IMR-90 (cell line): ENCODE results near the gene RORB. TPM values are rescaled to one million over a fixed set of nuclear protein-coding genes. Genes with fewer than 3 reads are reported as not detected.

Experiments
- ATAC-seq: fragments of 200-7000 bp; cut with Tn5 transposase; 2 replicates; pipeline ENCODE4 v1.9.1; 2020; ENCODE audit warnings: low read depth, mild to moderate bottlenecking, moderate library complexity
- BruUV-seq: library from RNA; stranded (reverse); fragments of 400-500 nt; replicated peaks from 2 replicates; lab custom pipeline; 2021; lab: Mats Ljungman, UMichigan
- CTCF ChIA-PET: fragments of 300-600 bp; formaldehyde crosslinking; extraction: SDS; loops from one replicate; lab custom pipeline; 2021; ENCODE audit warnings: antibody characterized with exemption; lab: Yijun Ruan, JAX
- POLR2A ChIA-PET: fragments of 300-600 bp; sonication (Branson Sonifier 250); formaldehyde crosslinking; loops from one replicate; lab custom pipeline; 2022; ENCODE audit warnings: antibody characterized with exemption; ENCODE audit not compliant: unreplicated experiment; lab: Charles Lee
- DNase-seq: peaks from one replicate; pipeline ENCODE4 v3.0.0; 2013
- H2AFZ ChIP-seq: replicated peaks from 2 replicates; pipeline ENCODE3; 2013; ENCODE audit warnings: low read length, mild to moderate bottlenecking; ENCODE audit not compliant: poor library complexity
- H2AK5ac ChIP-seq: 2 replicates; pipeline ENCODE4 v1.6.1; 2013; ENCODE audit warnings: low read depth, low read length, inconsistent platforms
- H2AK9ac ChIP-seq: replicated peaks from 2 replicates; pipeline ENCODE3; 2013; ENCODE audit warnings: mild to moderate bottlenecking, low read depth, low read length, moderate library complexity; ENCODE audit not compliant: poor library complexity
- H2BK120ac ChIP-seq: 2 replicates; pipeline ENCODE4 v1.6.1; 2013; ENCODE audit warnings: low read depth, low read length, inconsistent platforms
- H2BK15ac ChIP-seq: 3 replicates; pipeline ENCODE4 v1.6.1; 2013; ENCODE audit warnings: low read depth, low read length, inconsistent platforms
- H2BK20ac ChIP-seq: 2 replicates; pipeline ENCODE4 v1.6.1; 2013; ENCODE audit warnings: low read depth, mild to moderate bottlenecking, inconsistent platforms, low read length, moderate library complexity
- H2BK5ac ChIP-seq: 2 replicates; pipeline ENCODE4 v1.6.1; 2013; ENCODE audit warnings: mild to moderate bottlenecking, low read depth, low read length, inconsistent platforms; ENCODE audit not compliant: poor library complexity, severe bottlenecking
- H3K14ac ChIP-seq: replicated peaks from 2 replicates; pipeline ENCODE4 v1.6.1; 2013; ENCODE audit warnings: low read depth, low read length, inconsistent platforms
- H3K18ac ChIP-seq: 2 replicates; pipeline ENCODE4 v1.6.1; 2013; ENCODE audit warnings: low read depth, low read length, control low read depth
- H3K23ac ChIP-seq: 2 replicates; pipeline ENCODE4 v1.6.1; 2013; ENCODE audit warnings: low read depth, low read length, inconsistent platforms
- H3K27ac ChIP-seq: 2 replicates; pipeline ENCODE4 v1.5.1; 2013; ENCODE audit warnings: mild to moderate bottlenecking, control low read depth, low read length; ENCODE audit not compliant: insufficient read depth
- H3K27me3 ChIP-seq: 2 replicates; pipeline ENCODE4 v1.6.1; 2013; ENCODE audit warnings: low read length; ENCODE audit not compliant: control insufficient read depth, insufficient read depth
- H3K36me3 ChIP-seq: 2 replicates; pipeline ENCODE4 v1.6.1; 2013; ENCODE audit warnings: low read length, mixed read lengths; ENCODE audit not compliant: control insufficient read depth, insufficient read depth
- H3K4ac ChIP-seq: 2 replicates; pipeline ENCODE4 v1.6.1; 2013; ENCODE audit warnings: low read depth, low read length, inconsistent platforms
- H3K4me1 ChIP-seq: 2 replicates; pipeline ENCODE4 v1.6.1; 2013; ENCODE audit warnings: low read length, mixed read lengths; ENCODE audit not compliant: control insufficient read depth, insufficient read depth
- H3K4me2 ChIP-seq: 2 replicates; pipeline ENCODE4 v1.6.1; 2013; ENCODE audit warnings: low read depth, mild to moderate bottlenecking, control low read depth, low read length, moderate library complexity
- H3K4me3 ChIP-seq: 2 replicates; pipeline ENCODE4 v1.5.1; 2013; ENCODE audit warnings: low read depth, mild to moderate bottlenecking, control low read depth, low read length, moderate library complexity; ENCODE audit not compliant: insufficient read depth
- H3K56ac ChIP-seq: 2 replicates; pipeline ENCODE4 v1.6.1; 2013; ENCODE audit warnings: low read length, inconsistent platforms; ENCODE audit not compliant: insufficient read depth; ENCODE audit errors: extremely low read depth
- H3K79me1 ChIP-seq, 2 experiments: 2 replicates each; pipeline ENCODE4 v1.6.1; 2013; ENCODE audit warnings: low read length in 2 of 2, inconsistent platforms in 1 of 2, low read depth in 1 of 2
- H3K9ac ChIP-seq: 2 replicates; pipeline ENCODE4 v1.6.1; 2013; ENCODE audit warnings: low read depth, low read length, control low read depth
- H3K9me1 ChIP-seq: 2 replicates; pipeline ENCODE4 v1.6.1; 2013; ENCODE audit warnings: low read length, inconsistent platforms; ENCODE audit not compliant: insufficient read depth
- H3K9me3 ChIP-seq: 2 replicates; pipeline ENCODE4 v1.6.1; 2013; ENCODE audit warnings: low read length; ENCODE audit not compliant: control insufficient read depth, insufficient read depth
- H4K20me1 ChIP-seq: 2 replicates; pipeline ENCODE4 v1.6.1; 2013; ENCODE audit warnings: low read length, inconsistent platforms; ENCODE audit not compliant: insufficient read depth
- H4K5ac ChIP-seq: 2 replicates; pipeline ENCODE4 v1.6.1; 2013; ENCODE audit warnings: mild to moderate bottlenecking, low read depth, low read length, control low read depth
- H4K8ac ChIP-seq, 2 experiments: 2 replicates each; pipeline ENCODE4 v1.6.1; 2013; ENCODE audit warnings: low read depth in 2 of 2, low read length in 2 of 2, control low read depth in 1 of 2, inconsistent platforms in 1 of 2
- H4K91ac ChIP-seq: 2 replicates; pipeline ENCODE4 v1.6.1; 2013; ENCODE audit warnings: low read depth, low read length, inconsistent platforms; ENCODE audit not compliant: insufficient read depth
- CEBPB ChIP-seq: IDR thresholded peaks from 2 replicates; pipeline ENCODE4 v1.6.1; 2012; ENCODE audit warnings: low read depth, low read length, improper control_type of control experiment
- CTCF ChIP-seq: conservative IDR thresholded peaks from 2 replicates; pipeline ENCODE4 v1.5.1; 2012; ENCODE audit warnings: mild to moderate bottlenecking, low read depth, low read length, improper control_type of control experiment
- ELK1 ChIP-seq: fragments of 150-350 bp; IDR thresholded peaks from 2 replicates; pipeline ENCODE4 v1.6.1; 2016; ENCODE audit warnings: low read depth, mild to moderate bottlenecking, low read length, moderate library complexity, borderline replicate concordance
- FOS ChIP-seq: fragments of 150-350 bp; IDR thresholded peaks from 2 replicates; pipeline ENCODE4 v1.6.1; 2016; ENCODE audit warnings: low read depth, low read length
- MAZ ChIP-seq: IDR thresholded peaks from 2 replicates; pipeline ENCODE4 v1.6.1; 2012; ENCODE audit warnings: low read depth, mild to moderate bottlenecking, low read length, improper control_type of control experiment, moderate library complexity, borderline replicate concordance
- MXI1 ChIP-seq: IDR thresholded peaks from 2 replicates; pipeline ENCODE4 v1.6.1; 2012; ENCODE audit warnings: low read depth, mild to moderate bottlenecking, low read length, moderate library complexity, borderline replicate concordance
- NFE2L2 ChIP-seq: fragments of 150-350 bp; IDR thresholded peaks from 2 replicates; pipeline ENCODE4 v1.6.1; 2016; ENCODE audit warnings: low read depth, mild to moderate bottlenecking, low read length
- POLR2A ChIP-seq: IDR thresholded peaks from 2 replicates; pipeline ENCODE4 v1.6.1; 2012; ENCODE audit warnings: mild to moderate bottlenecking, low read depth, low read length
- RAD21 ChIP-seq: IDR thresholded peaks from 2 replicates; pipeline ENCODE4 v1.6.1; 2012; ENCODE audit warnings: low read length, improper control_type of control experiment
- RCOR1 ChIP-seq: IDR thresholded peaks from 2 replicates; pipeline ENCODE4 v1.6.1; 2012; ENCODE audit warnings: mild to moderate bottlenecking, low read length, improper control_type of control experiment; ENCODE audit not compliant: insufficient replicate concordance
- SMC3 ChIP-seq: fragments of 150-350 bp; IDR thresholded peaks from 2 replicates; pipeline ENCODE4 v1.6.1; 2016; ENCODE audit warnings: low read depth, mild to moderate bottlenecking, antibody characterized with exemption, low read length, moderate library complexity
- WGBS, 2 experiments: methylation state at CpG; one replicate each; pipeline versions ENCODE4 v1.1.5 to v1.1.7; 2013; ENCODE audit warnings: missing lambda C conversion rate in 2 of 2; ENCODE audit not compliant: insufficient read length in 1 of 2; ENCODE audit errors: extremely low coverage in 2 of 2; 5-methylcytosine and 5-hydroxymethylcytosine counted together
- dilution Hi-C: fragments of 300-500 bp; cut with HindIII; formaldehyde crosslinking; loops from one replicate; pipeline ENCODE4 v1.14.3; 2018; ENCODE audit warnings: low sequenced_read_pairs; ENCODE audit not compliant: unreplicated experiment
- in situ Hi-C: fragments of 300-500 bp; cut with MboI; formaldehyde crosslinking; loops from 3 replicates; pipeline ENCODE4 v1.14.3; 2019; ENCODE audit warnings: low sequenced_read_pairs, inconsistent platforms, mixed read lengths
- intact Hi-C: fragments of 100-400 bp; cut with micrococcal nuclease; formaldehyde crosslinking; loops from 2 replicates; pipeline ENCODE4 v1.10.0; 2022
- polyA plus RNA-seq, 3 experiments: library from polyadenylated mRNA; depleted of rRNA; stranded (reverse); fragments of >200 nt; gene quantifications; 2 replicates each; pipeline ENCODE4 v1.2.3, GENCODE V29; 2012; ENCODE audit warnings: low replicate concordance in 1 of 3
- total RNA-seq: library from RNA; depleted of rRNA; stranded (reverse); fragments of >200 nt; gene quantifications from 2 replicates; pipeline ENCODE4 v1.2.3, GENCODE V29; 2012

Gene RORB
- total and polyA plus RNA-seq, 2 of the 4 experiments (the other 2 are of a cell fraction), result not detected

- no peak for ATAC-seq
- DNase-seq, result no peak
- no peak overlapping the region for H4K91ac ChIP-seq
- POLR2A ChIA-PET, result no interaction called here
- in situ Hi-C loops (no loop called here), dilution Hi-C loops (no loop called here), intact Hi-C loops (no loop called here)
- no peak overlapping the region for H3K18ac ChIP-seq
- no peaks in the 10 kb centered on the region for H3K27me3 ChIP-seq
- CTCF ChIA-PET, result no interaction called here
- no peak overlapping the region for H3K4me2 ChIP-seq
- no TSS peak for BruUV-seq
- no peaks in the 10 kb centered on the region for H3K4me1 ChIP-seq
- no peak overlapping the region for H3K56ac ChIP-seq
- no peak overlapping the region for H4K5ac ChIP-seq
- no peak overlapping the region for H2AK9ac ChIP-seq
- H2BK120ac ChIP-seq, result no peak overlapping the region
- H3K9me3 ChIP-seq, result no peaks in the 10 kb centered on the region
- no peak overlapping the region for H3K23ac ChIP-seq
- 8% methylated on average over 2 of the region's 3 CpGs; no CpG with 5 or more reads in 1 of the 2 experiments for WGBS, 2 experiments
- H3K4ac ChIP-seq, result no peak overlapping the region
- H3K9me1 ChIP-seq, result no peaks in the 10 kb centered on the region
- H2AK5ac ChIP-seq, result no peak overlapping the region
- H2BK15ac ChIP-seq, result no peak overlapping the region
- H3K27ac ChIP-seq, result no peak overlapping the region
- H3K79me1 ChIP-seq, result no peaks in the 10 kb centered on the region
- no peaks in the 10 kb centered on the region for H4K20me1 ChIP-seq
- H4K8ac ChIP-seq, result no peak overlapping the region
- no peak overlapping the region for H2BK5ac ChIP-seq
- H3K36me3 ChIP-seq, result no peaks in the 10 kb centered on the region
- no peak overlapping the region for H2AFZ ChIP-seq
- TF ChIP-seq POLR2A (no peak), SMC3 (no peak), MXI1 (no peak), RAD21 (no peak), ELK1 (no peak), NFE2L2 (no peak), RCOR1 (no peak), CEBPB (no peak), CTCF (no peak), MAZ (no peak), FOS (no peak)
- H3K14ac ChIP-seq, result no peak overlapping the region
- H3K9ac ChIP-seq, result no peak overlapping the region
- H3K4me3 ChIP-seq, result no peak overlapping the region
- H2BK20ac ChIP-seq, result no peak overlapping the region
Measured at GRCh38 chr9:74543145-74543544, 46.0 kb downstream of the RORB start.
